ENCODE data around the gene PDCD6IP. TPM values are rescaled to one million over a fixed set of nuclear protein-coding genes. Genes with fewer than 3 reads are reported as not detected.
"Not testable (repeated sequence)": the region's sequence is repeated elsewhere in the genome, so short reads cannot be mapped to it uniquely, and the experiment has no call there.

The PDCD6IP gene
- 100 to 1,000 TPM; 133 to 185 (median 157) TPM for total RNA-seq
- 10 to 100 TPM; 41.3 to 56.3 TPM for polyA plus RNA-seq
- long read RNA-seq, donor 1, full-length matches to known transcripts: 35 of 59 reads
- long read RNA-seq, donor 1, partial matches to known transcripts: 11 of 59 reads
- long read RNA-seq, donor 1, other reads (novel, unspliced or antisense): 13 of 59 reads
- long read RNA-seq, donor 2, full-length matches to known transcripts: 29 of 58 reads
- long read RNA-seq, donor 2, partial matches to known transcripts: 11 of 58 reads
- long read RNA-seq, donor 2, other reads (novel, unspliced or antisense): 18 of 58 reads
- long read RNA-seq, donor 3, full-length matches to known transcripts: 104 of 167 reads
- long read RNA-seq, donor 3, partial matches to known transcripts: 39 of 167 reads
- long read RNA-seq, donor 3, other reads (novel, unspliced or antisense): 24 of 167 reads

- Histone ChIP-seq H3K4me3 (peak within 1 kb of the TSS; percentile 59 to 96 (median 81)), H3K4me1 (peaks cover 0 to 55% (median 39%) of the 10 kb centered on the region in 9 donors), H3K27ac (peak within 1 kb of the TSS; percentile 77 to 98 (median 94)), H3K9me3 (peaks cover 0 to 5% (median 0%) of the 10 kb centered on the region in 11 donors), H3K27me3 (no peaks in the 10 kb centered on the region), H3K36me3 (peaks cover 0 to 14% (median 0%) of the 10 kb centered on the region in 9 donors)
- 0 to 1% methylated on average over 68 to 69 of the region's 69 CpGs for WGBS, 2 donors
- intact Hi-C loops (cut with DNase I): loop anchor here in 3 of 10 donors (5.0 to 10.0 kb wide), 3 partner anchors 76 to 684 kb away; partner anchors contain the start of genes CLASP2 (in 2 of the 3) and CRTAP (in 1 of the 3)
- peak in 4 of 9 donors; percentile 30 to 49 (median 33) for TF ChIP-seq CTCF (IDR thresholded peaks at IDR 0.05)
- DNase-seq: peak; percentile 92 to 94
- ATAC-seq: peak; percentile 93 to 98 (median 96)
These were observed at the start of gene PDCD6IP for GRCh38 chr3:33798418-33799201. PDCD6IP (plus strand) TSS chr3:33798630; CDS start chr3:33798729, 99 bp downstream.

GRCh38 chr3:33749546-33750210 lies 48.8 kb upstream of the PDCD6IP start:
- 34 to 51% methylated on average over 2 of the region's 2 CpGs for WGBS, 2 donors
- intact Hi-C loops (cut with DNase I): no loop called here
- no peaks in the 10 kb centered on the region for H3K27me3 ChIP-seq

GRCh38 chr3:33750211-33750548 lies 48.2 kb upstream of the PDCD6IP start:
- no peaks in the 10 kb centered on the region for H3K27me3 ChIP-seq
- TF ChIP-seq CTCF (IDR thresholded peaks at IDR 0.05): no peak
- intact Hi-C loops (cut with DNase I): no loop called here
- 87 to 92% methylated on average over 3 of the region's 3 CpGs for WGBS, 2 donors
- no peak overlapping the region for H3K4me3 ChIP-seq
- ATAC-seq (no peak), DNase-seq (no peak)
- H3K9me3 ChIP-seq: peaks cover 0 to 16% (median 4%) of the 10 kb centered on the region in 11 donors
- no peak overlapping the region for H3K27ac ChIP-seq
- no peaks in the 10 kb centered on the region for H3K36me3 ChIP-seq
- H3K4me1 ChIP-seq: peaks cover 0 to 10% (median 0%) of the 10 kb centered on the region in 9 donors

More at GRCh38 chr3:33749546-33750210, 48.8 kb upstream of the PDCD6IP start:
- H3K36me3 ChIP-seq: no peaks in the 10 kb centered on the region
- no peak for TF ChIP-seq CTCF (IDR thresholded peaks at IDR 0.05)
- H3K27ac ChIP-seq: no peak overlapping the region
- no peak for DNase-seq
- H3K4me1 ChIP-seq: peaks cover 0 to 10% (median 0%) of the 10 kb centered on the region in 9 donors
- peaks cover 0 to 11% (median 4%) of the 10 kb centered on the region in 11 donors for H3K9me3 ChIP-seq
- ATAC-seq: no peak
- no peak overlapping the region for H3K4me3 ChIP-seq

GRCh38 chr3:33751336-33751735 lies 47.1 kb upstream of the PDCD6IP start:
- H3K27ac ChIP-seq: no peak overlapping the region
- DNase-seq (no peak), ATAC-seq (no peak)
- WGBS, 2 donors: 65 to 84% methylated on average over 2 of the region's 2 CpGs
- intact Hi-C loops (cut with DNase I): no loop called here
- H3K27me3 ChIP-seq: no peaks in the 10 kb centered on the region
- no peaks in the 10 kb centered on the region for H3K36me3 ChIP-seq
- TF ChIP-seq CTCF (IDR thresholded peaks at IDR 0.05): no peak
- H3K9me3 ChIP-seq: peaks cover 0 to 19% (median 6%) of the 10 kb centered on the region in 11 donors
- H3K4me1 ChIP-seq: peaks cover 0 to 10% (median 0%) of the 10 kb centered on the region in 9 donors
- H3K4me3 ChIP-seq: no peak overlapping the region

- H3K4me1 ChIP-seq; H3K27me3 ChIP-seq; H3K4me3 ChIP-seq; H3K27ac ChIP-seq; H3K36me3 ChIP-seq; intact Hi-C loops (cut with DNase I); ATAC-seq; DNase-seq: not testable (repeated sequence)
- peaks cover 0 to 19% (median 6%) of the 10 kb centered on the region in 11 donors for H3K9me3 ChIP-seq
- WGBS, 2 donors: 87 to 88% methylated on average over 1 of the region's 1 CpG
These were observed 44.0 kb upstream of the PDCD6IP start for GRCh38 chr3:33754391-33754790.
